ENCODE results near the gene HJV.
"Not testable (repeated sequence)": the region's sequence is repeated elsewhere in the genome, so short reads cannot be mapped to it uniquely, and the experiment has no call there.

Gene HJV

GRCh38 chr1:146036965-146037646 is 15.6 kb upstream of the HJV start:
- Histone ChIP-seq H3K4me1 (ENCODE audit: insufficient read depth, low read length) (peaks cover 7% of the 10 kb centered on the region), H3K9me3 (ENCODE audit: low read length) (no peaks in the 10 kb centered on the region), H3K36me3 (ENCODE audit: insufficient read depth, low read length) (no peaks in the 10 kb centered on the region), H3K4me3 (ENCODE audit: low read depth in 1 of 2, low read length in 2 of 2) (peak overlapping the region; percentile 76 to 93), H3K9ac (ENCODE audit: low read length) (peak overlapping the region; percentile 31), H3K27me3 (ENCODE audit: control insufficient read depth in 1 of 2, insufficient read depth in 2 of 2, low read length in 2 of 2) (no peaks in the 10 kb centered on the region), H3K27ac (ENCODE audit: low read depth, low read length) (peak overlapping the region; percentile 97)

GRCh38 chr1:146036241-146036964 is 14.9 kb upstream of the HJV start:
- H3K4me3 ChIP-seq (ENCODE audit: low read depth in 1 of 2, low read length in 2 of 2), result peak overlapping the region in 1 of 2 donors; percentile 93
- no peaks in the 10 kb centered on the region for H3K36me3 ChIP-seq (ENCODE audit: insufficient read depth, low read length)
- no peak overlapping the region for H3K27ac ChIP-seq (ENCODE audit: low read depth, low read length)
- H3K9ac ChIP-seq (ENCODE audit: low read length), result peak overlapping the region; percentile 12
- peaks cover 7% of the 10 kb centered on the region for H3K4me1 ChIP-seq (ENCODE audit: insufficient read depth, low read length)
- H3K9me3 ChIP-seq (ENCODE audit: low read length), result no peaks in the 10 kb centered on the region
- no peaks in the 10 kb centered on the region for H3K27me3 ChIP-seq (ENCODE audit: control insufficient read depth in 1 of 2, insufficient read depth in 2 of 2, low read length in 2 of 2)

GRCh38 chr1:146035048-146035423 is 13.5 kb upstream of the HJV start:
- H3K27ac ChIP-seq (ENCODE audit: low read depth, low read length), result no peak overlapping the region
- no peaks in the 10 kb centered on the region for H3K36me3 ChIP-seq (ENCODE audit: insufficient read depth, low read length)
- no peaks in the 10 kb centered on the region for H3K9me3 ChIP-seq (ENCODE audit: low read length)
- peak overlapping the region; percentile 16 to 24 for H3K4me3 ChIP-seq (ENCODE audit: low read depth in 1 of 2, low read length in 2 of 2)
- no peak overlapping the region for H3K9ac ChIP-seq (ENCODE audit: low read length)
- H3K27me3 ChIP-seq (ENCODE audit: control insufficient read depth in 1 of 2, insufficient read depth in 2 of 2, low read length in 2 of 2), result no peaks in the 10 kb centered on the region
- peaks cover 7% of the 10 kb centered on the region for H3K4me1 ChIP-seq (ENCODE audit: insufficient read depth, low read length)

GRCh38 chr1:146032631-146033219 is 11.2 kb upstream of the HJV start:
- Histone ChIP-seq H3K4me3 (ENCODE audit: low read depth in 1 of 2, low read length in 2 of 2) (no peak overlapping the region), H3K9ac (ENCODE audit: low read length) (no peak overlapping the region), H3K27me3 (ENCODE audit: control insufficient read depth in 1 of 2, insufficient read depth in 2 of 2, low read length in 2 of 2) (no peaks in the 10 kb centered on the region), H3K4me1 (ENCODE audit: insufficient read depth, low read length) (peaks cover 7% of the 10 kb centered on the region), H3K9me3 (ENCODE audit: low read length) (no peaks in the 10 kb centered on the region), H3K27ac (ENCODE audit: low read depth, low read length) (no peak overlapping the region), H3K36me3 (ENCODE audit: insufficient read depth, low read length) (no peaks in the 10 kb centered on the region)

- Histone ChIP-seq H3K9me3 (ENCODE audit: low read length) (no peaks in the 10 kb centered on the region), H3K4me1 (ENCODE audit: insufficient read depth, low read length) (peaks cover 7% of the 10 kb centered on the region), H3K9ac (ENCODE audit: low read length) (no peak overlapping the region), H3K27me3 (ENCODE audit: control insufficient read depth in 1 of 2, insufficient read depth in 2 of 2, low read length in 2 of 2) (no peaks in the 10 kb centered on the region), H3K27ac (ENCODE audit: low read depth, low read length) (no peak overlapping the region), H3K4me3 (ENCODE audit: low read depth in 1 of 2, low read length in 2 of 2) (no peak overlapping the region), H3K36me3 (ENCODE audit: insufficient read depth, low read length) (no peaks in the 10 kb centered on the region)
Measured at GRCh38 chr1:146031476-146031875, 9.9 kb upstream of the HJV start.

GRCh38 chr1:146029117-146029516 is 7.6 kb upstream of the HJV start:
- no peak overlapping the region for H3K27ac ChIP-seq (ENCODE audit: low read depth, low read length)
- no peaks in the 10 kb centered on the region for H3K9me3 ChIP-seq (ENCODE audit: low read length)
- no peaks in the 10 kb centered on the region for H3K4me1 ChIP-seq (ENCODE audit: insufficient read depth, low read length)
- H3K9ac ChIP-seq (ENCODE audit: low read length), result no peak overlapping the region
- no peak overlapping the region for H3K4me3 ChIP-seq (ENCODE audit: low read depth in 1 of 2, low read length in 2 of 2)
- H3K36me3 ChIP-seq (ENCODE audit: insufficient read depth, low read length), result no peaks in the 10 kb centered on the region
- H3K27me3 ChIP-seq (ENCODE audit: control insufficient read depth in 1 of 2, insufficient read depth in 2 of 2, low read length in 2 of 2), result no peaks in the 10 kb centered on the region

- not testable (repeated sequence) for H3K36me3 ChIP-seq (ENCODE audit: insufficient read depth, low read length); H3K27me3 ChIP-seq (ENCODE audit: control insufficient read depth in 1 of 2, insufficient read depth in 2 of 2, low read length in 2 of 2); H3K4me3 ChIP-seq (ENCODE audit: low read depth in 1 of 2, low read length in 2 of 2); H3K4me1 ChIP-seq (ENCODE audit: insufficient read depth, low read length); H3K27ac ChIP-seq (ENCODE audit: low read depth, low read length); H3K9me3 ChIP-seq (ENCODE audit: low read length); H3K9ac ChIP-seq (ENCODE audit: low read length)
Measured at GRCh38 chr1:146026650-146027049, 5.1 kb upstream of the HJV start.

- not testable (repeated sequence) for H3K27ac ChIP-seq (ENCODE audit: low read depth, low read length); H3K4me1 ChIP-seq (ENCODE audit: insufficient read depth, low read length); H3K4me3 ChIP-seq (ENCODE audit: low read depth in 1 of 2, low read length in 2 of 2); H3K9ac ChIP-seq (ENCODE audit: low read length); H3K9me3 ChIP-seq (ENCODE audit: low read length); H3K27me3 ChIP-seq (ENCODE audit: control insufficient read depth in 1 of 2, insufficient read depth in 2 of 2, low read length in 2 of 2); H3K36me3 ChIP-seq (ENCODE audit: insufficient read depth, low read length)
Measured at GRCh38 chr1:146025787-146026495, 4.4 kb upstream of the HJV start.

GRCh38 chr1:146022403-146023127 is 1.0 kb upstream of the HJV start:
- Histone ChIP-seq H3K9me3 (ENCODE audit: low read length) (no peaks in the 10 kb centered on the region), H3K27ac (ENCODE audit: low read depth, low read length) (no peak overlapping the region), H3K27me3 (ENCODE audit: control insufficient read depth in 1 of 2, insufficient read depth in 2 of 2, low read length in 2 of 2) (peaks cover 16% of the 10 kb centered on the region in 2 donors), H3K4me3 (ENCODE audit: low read depth in 1 of 2, low read length in 2 of 2) (no peak overlapping the region), H3K9ac (ENCODE audit: low read length) (no peak overlapping the region), H3K4me1 (ENCODE audit: insufficient read depth, low read length) (peaks cover 9% of the 10 kb centered on the region), H3K36me3 (ENCODE audit: insufficient read depth, low read length) (no peaks in the 10 kb centered on the region)

GRCh38 chr1:146021050-146021445 is 487 bp downstream of the HJV start:
- H3K9ac ChIP-seq (ENCODE audit: low read length), result no peak overlapping the region
- peaks cover 9% of the 10 kb centered on the region for H3K4me1 ChIP-seq (ENCODE audit: insufficient read depth, low read length)
- no peak overlapping the region for H3K4me3 ChIP-seq (ENCODE audit: low read depth in 1 of 2, low read length in 2 of 2)
- peaks cover 16% of the 10 kb centered on the region in 2 donors for H3K27me3 ChIP-seq (ENCODE audit: control insufficient read depth in 1 of 2, insufficient read depth in 2 of 2, low read length in 2 of 2)
- no peak overlapping the region for H3K27ac ChIP-seq (ENCODE audit: low read depth, low read length)
- no peaks in the 10 kb centered on the region for H3K36me3 ChIP-seq (ENCODE audit: insufficient read depth, low read length)
- H3K9me3 ChIP-seq (ENCODE audit: low read length), result no peaks in the 10 kb centered on the region

Data from muscle layer of colon (tissue), 2 donors.